ENCODE measurements around the gene MBNL3. TPM values are rescaled to one million over a fixed set of nuclear protein-coding genes. Genes with fewer than 3 reads are reported as not detected.

MBNL3 gene
- total RNA-seq, 1 donor from 2014 or later, result 8.2 TPM

DNA sequence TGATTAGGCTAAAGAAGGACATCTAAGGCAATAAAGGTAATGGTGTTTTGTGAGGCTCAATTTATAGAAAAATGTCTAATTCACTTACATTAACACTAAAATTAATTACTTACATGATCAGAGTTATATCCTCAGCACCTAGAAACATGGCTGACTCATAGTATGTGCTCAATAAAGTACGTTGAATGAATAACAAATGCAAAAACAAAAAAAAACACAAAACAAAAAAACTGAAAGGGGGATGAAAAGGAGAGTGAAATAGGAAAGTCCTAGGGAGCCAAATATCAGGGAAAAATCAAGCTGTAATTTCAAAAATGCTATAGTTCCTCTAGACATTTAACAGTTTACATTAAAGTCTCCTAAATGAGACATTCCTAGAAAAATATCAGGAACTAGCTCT is 18.7 kb downstream of the MBNL3 start:
- Mint-ChIP-seq H3K9me3 (ENCODE audit: low read depth) (no peaks in the 10 kb centered on the region), H3K27ac (no peak overlapping the region), H3K27me3 (peaks cover 3% of the 10 kb centered on the region), H3K4me3 (ENCODE audit: low read depth) (no peak overlapping the region), H3K4me1 (ENCODE audit: low read depth) (peaks cover 1% of the 10 kb centered on the region), H3K36me3 (ENCODE audit: insufficient read depth) (no peaks in the 10 kb centered on the region)
- no peak for DNase-seq (ENCODE audit: low spot score, unreplicated experiment)
- TF ChIP-seq, protein P1, sequence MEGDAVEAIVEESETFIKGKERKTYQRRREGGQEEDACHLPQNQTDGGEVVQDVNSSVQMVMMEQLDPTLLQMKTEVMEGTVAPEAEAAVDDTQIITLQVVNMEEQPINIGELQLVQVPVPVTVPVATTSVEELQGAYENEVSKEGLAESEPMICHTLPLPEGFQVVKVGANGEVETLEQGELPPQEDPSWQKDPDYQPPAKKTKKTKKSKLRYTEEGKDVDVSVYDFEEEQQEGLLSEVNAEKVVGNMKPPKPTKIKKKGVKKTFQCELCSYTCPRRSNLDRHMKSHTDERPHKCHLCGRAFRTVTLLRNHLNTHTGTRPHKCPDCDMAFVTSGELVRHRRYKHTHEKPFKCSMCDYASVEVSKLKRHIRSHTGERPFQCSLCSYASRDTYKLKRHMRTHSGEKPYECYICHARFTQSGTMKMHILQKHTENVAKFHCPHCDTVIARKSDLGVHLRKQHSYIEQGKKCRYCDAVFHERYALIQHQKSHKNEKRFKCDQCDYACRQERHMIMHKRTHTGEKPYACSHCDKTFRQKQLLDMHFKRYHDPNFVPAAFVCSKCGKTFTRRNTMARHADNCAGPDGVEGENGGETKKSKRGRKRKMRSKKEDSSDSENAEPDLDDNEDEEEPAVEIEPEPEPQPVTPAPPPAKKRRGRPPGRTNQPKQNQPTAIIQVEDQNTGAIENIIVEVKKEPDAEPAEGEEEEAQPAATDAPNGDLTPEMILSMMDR (IDR thresholded peaks at IDR 0.05; ENCODE audit: unreplicated experiment), result no peak

DNA sequence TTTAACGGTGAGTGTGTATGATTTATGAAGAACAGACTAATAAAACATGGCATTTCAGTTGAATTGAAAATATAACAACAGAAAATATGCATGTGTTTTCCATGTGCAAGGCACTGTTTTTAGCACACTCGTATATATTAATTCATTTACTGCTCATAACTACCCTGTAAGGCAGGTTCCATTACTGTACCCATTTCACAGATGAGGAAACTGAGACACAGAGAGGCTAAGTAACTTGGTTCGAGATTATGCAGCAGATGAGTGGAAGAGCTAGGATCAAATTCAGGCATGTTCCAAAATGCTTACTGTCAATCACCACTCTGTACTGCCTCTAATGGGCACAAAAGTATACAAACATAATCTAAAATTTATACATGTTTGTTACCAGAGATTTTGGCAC is 20.4 kb downstream of the MBNL3 start:
- Mint-ChIP-seq H3K4me1 (ENCODE audit: low read depth) (peaks cover 1% of the 10 kb centered on the region), H3K27ac (no peak overlapping the region), H3K27me3 (peaks cover 3% of the 10 kb centered on the region), H3K4me3 (ENCODE audit: low read depth) (no peak overlapping the region), H3K9me3 (ENCODE audit: low read depth) (no peaks in the 10 kb centered on the region), H3K36me3 (ENCODE audit: insufficient read depth) (no peaks in the 10 kb centered on the region)
- TF ChIP-seq, protein P1 (IDR thresholded peaks at IDR 0.05; ENCODE audit: unreplicated experiment), result no peak
- no peak for DNase-seq (ENCODE audit: low spot score, unreplicated experiment)

DNA sequence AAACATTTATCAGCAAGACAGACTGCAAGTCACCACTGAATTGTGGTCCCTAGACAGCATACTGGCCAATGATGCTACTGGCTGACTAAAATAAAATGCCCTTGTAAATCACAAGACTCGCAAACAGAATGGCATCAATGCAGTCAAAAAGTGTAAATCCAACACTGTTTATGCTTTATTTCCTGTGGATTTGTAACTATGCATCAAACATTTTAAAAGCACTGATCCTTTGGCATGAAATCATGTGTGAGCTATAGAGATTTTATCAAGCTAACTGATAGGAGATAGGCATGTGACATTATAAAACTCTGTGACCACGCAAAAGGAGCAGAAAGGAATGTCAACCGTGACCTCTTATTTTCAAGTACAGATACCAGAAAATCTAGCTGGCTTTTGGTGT is 20.8 kb downstream of the MBNL3 start:
- peaks cover 1% of the 10 kb centered on the region for H3K4me1 Mint-ChIP-seq (ENCODE audit: low read depth)
- H3K9me3 Mint-ChIP-seq (ENCODE audit: low read depth), result no peaks in the 10 kb centered on the region
- no peak for DNase-seq (ENCODE audit: low spot score, unreplicated experiment)
- no peaks in the 10 kb centered on the region for H3K36me3 Mint-ChIP-seq (ENCODE audit: insufficient read depth)
- H3K4me3 Mint-ChIP-seq (ENCODE audit: low read depth), result no peak overlapping the region
- TF ChIP-seq, protein P1 (IDR thresholded peaks at IDR 0.05; ENCODE audit: unreplicated experiment), result no peak
- no peak overlapping the region for H3K27ac Mint-ChIP-seq
- H3K27me3 Mint-ChIP-seq, result peaks cover 3% of the 10 kb centered on the region

DNA sequence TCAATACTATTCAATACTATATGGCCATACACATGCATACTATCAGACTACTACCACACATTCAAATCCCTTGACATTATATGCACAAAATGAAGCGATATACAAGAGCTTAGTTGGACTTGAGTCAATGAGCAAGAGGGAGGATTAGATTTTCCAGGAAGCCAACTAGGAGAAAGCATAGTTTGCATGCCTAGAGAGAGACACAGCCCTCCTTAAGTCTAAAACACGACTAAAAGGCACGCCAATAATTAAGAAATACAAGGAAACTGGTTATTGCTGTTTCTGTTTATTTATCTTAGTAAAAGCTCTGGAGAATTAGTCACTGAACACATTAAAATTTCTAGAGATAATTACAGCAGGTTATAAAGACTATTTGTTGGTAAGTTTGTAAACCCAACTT is 21.8 kb downstream of the MBNL3 start:
- Mint-ChIP-seq H3K27me3 (peaks cover under 1% of the 10 kb centered on the region), H3K9me3 (ENCODE audit: low read depth) (no peaks in the 10 kb centered on the region), H3K36me3 (ENCODE audit: insufficient read depth) (no peaks in the 10 kb centered on the region), H3K4me3 (ENCODE audit: low read depth) (no peak overlapping the region), H3K4me1 (ENCODE audit: low read depth) (no peaks in the 10 kb centered on the region), H3K27ac (no peak overlapping the region)
- TF ChIP-seq, protein P1 (IDR thresholded peaks at IDR 0.05; ENCODE audit: unreplicated experiment), result no peak
- no peak for DNase-seq (ENCODE audit: low spot score, unreplicated experiment)

DNA sequence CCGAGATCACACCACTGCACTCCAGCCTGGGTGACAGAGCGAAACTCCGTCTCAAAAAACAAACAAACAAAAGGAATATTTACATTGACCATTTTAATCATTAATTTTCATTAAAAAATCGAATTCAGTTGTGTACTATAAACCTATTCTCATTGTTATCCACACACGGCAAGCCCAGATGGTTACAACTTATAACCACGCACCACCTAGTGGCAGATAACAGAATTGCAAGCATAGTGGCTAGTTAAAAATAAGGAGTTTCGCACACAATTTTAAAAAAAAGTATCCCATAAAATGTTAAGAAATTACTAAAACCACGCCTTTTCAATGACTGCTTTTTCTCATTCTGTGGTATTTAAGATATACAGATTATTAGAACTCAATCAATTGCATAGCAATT is 25.4 kb downstream of the MBNL3 start:
- Mint-ChIP-seq H3K36me3 (ENCODE audit: insufficient read depth) (no peaks in the 10 kb centered on the region), H3K4me1 (ENCODE audit: low read depth) (no peaks in the 10 kb centered on the region), H3K4me3 (ENCODE audit: low read depth) (no peak overlapping the region), H3K27ac (no peak overlapping the region), H3K9me3 (ENCODE audit: low read depth) (peaks cover 6% of the 10 kb centered on the region), H3K27me3 (no peaks in the 10 kb centered on the region)
- TF ChIP-seq, protein P1 (IDR thresholded peaks at IDR 0.05; ENCODE audit: unreplicated experiment), result peak; percentile 57
- no peak for DNase-seq (ENCODE audit: low spot score, unreplicated experiment)
